Measurements from ENCODE around the gene PES1.
"Not testable (repeated sequence)": the region's sequence is repeated elsewhere in the genome, so short reads cannot be mapped to it uniquely, and the experiment has no call there.

The PES1 gene

GRCh38 chr22:30591588-30592359, at the start of gene PES1:
Gene PES1 (minus strand): TSS chr22:30591910. CDS start chr22:30591833, 77 bp downstream.
- in situ Hi-C loops (cut with MboI; ENCODE audit: low sequenced_read_pairs): no loop called here

- in situ Hi-C loops (cut with MboI; ENCODE audit: low sequenced_read_pairs): no loop called here
Measured at GRCh38 chr22:30640839-30641430, 49.2 kb upstream of the PES1 start.

GRCh38 chr22:30640361-30640760, 48.7 kb upstream of the PES1 start:
- in situ Hi-C loops (cut with MboI; ENCODE audit: low sequenced_read_pairs): no loop called here

GRCh38 chr22:30637701-30638114, 46.0 kb upstream of the PES1 start:
- in situ Hi-C loops (cut with MboI; ENCODE audit: low sequenced_read_pairs): loop anchor here (10.0 kb wide), 1 partner anchor 117 kb away; no protein-coding TSS in a partner anchor

- in situ Hi-C loops (cut with MboI; ENCODE audit: low sequenced_read_pairs): loop anchor here (10.0 kb wide), 1 partner anchor 118 kb away; no protein-coding TSS in a partner anchor
Measured at GRCh38 chr22:30636226-30637077, 44.7 kb upstream of the PES1 start.

- in situ Hi-C loops (cut with MboI; ENCODE audit: low sequenced_read_pairs): loop anchor here (10.0 kb wide), 1 partner anchor 119 kb away; no protein-coding TSS in a partner anchor
Measured at GRCh38 chr22:30635273-30636225, 43.8 kb upstream of the PES1 start, which contains the start of gene SLC35E4. Gene SLC35E4 (plus strand): TSS chr22:30635781. CDS start chr22:30636451, 670 bp downstream.

- in situ Hi-C loops (cut with MboI; ENCODE audit: low sequenced_read_pairs): loop anchor here (10.0 kb wide), 1 partner anchor 120 kb away; no protein-coding TSS in a partner anchor
Measured at GRCh38 chr22:30634471-30635233, 42.9 kb upstream of the PES1 start.

GRCh38 chr22:30631469-30631868, 39.8 kb upstream of the PES1 start:
- in situ Hi-C loops (cut with MboI; ENCODE audit: low sequenced_read_pairs): loop anchor here (10.0 kb wide), 1 partner anchor 123 kb away; no protein-coding TSS in a partner anchor

- in situ Hi-C loops (cut with MboI; ENCODE audit: low sequenced_read_pairs): no loop called here
Measured at GRCh38 chr22:30628491-30628890, 36.8 kb upstream of the PES1 start.

- in situ Hi-C loops (cut with MboI; ENCODE audit: low sequenced_read_pairs): no loop called here
Measured at GRCh38 chr22:30627471-30627870, 35.8 kb upstream of the PES1 start.

GRCh38 chr22:30626413-30626812, 34.7 kb upstream of the PES1 start:
- in situ Hi-C loops (cut with MboI; ENCODE audit: low sequenced_read_pairs): no loop called here

GRCh38 chr22:30619909-30620308, 28.2 kb upstream of the PES1 start:
- in situ Hi-C loops (cut with MboI; ENCODE audit: low sequenced_read_pairs): not testable (repeated sequence)

- in situ Hi-C loops (cut with MboI; ENCODE audit: low sequenced_read_pairs): no loop called here
Measured at GRCh38 chr22:30617819-30618218, 26.1 kb upstream of the PES1 start.

GRCh38 chr22:30615543-30615954, 23.8 kb upstream of the PES1 start:
- in situ Hi-C loops (cut with MboI; ENCODE audit: low sequenced_read_pairs): no loop called here

GRCh38 chr22:30614879-30615278, 23.2 kb upstream of the PES1 start:
- in situ Hi-C loops (cut with MboI; ENCODE audit: low sequenced_read_pairs): no loop called here

GRCh38 chr22:30614268-30614667, 22.6 kb upstream of the PES1 start:
- in situ Hi-C loops (cut with MboI; ENCODE audit: low sequenced_read_pairs): no loop called here

GRCh38 chr22:30612789-30613188, 21.1 kb upstream of the PES1 start:
- in situ Hi-C loops (cut with MboI; ENCODE audit: low sequenced_read_pairs): no loop called here

GRCh38 chr22:30611197-30611596, 19.5 kb upstream of the PES1 start:
- in situ Hi-C loops (cut with MboI; ENCODE audit: low sequenced_read_pairs): no loop called here

GRCh38 chr22:30610299-30610698, 18.6 kb upstream of the PES1 start:
- in situ Hi-C loops (cut with MboI; ENCODE audit: low sequenced_read_pairs): no loop called here
